Transverse colon (tissue), 3 donors: ENCODE results near the gene SKOR2.

Experiments used
- EP300 ChIP-seq: sonication (generic); formaldehyde crosslinking; IDR thresholded peaks from one replicate; pipeline ENCODE4 v1.6.1; 2017; ENCODE audit warnings: antibody characterized with exemption, low read depth
- POLR2A ChIP-seq: fragments of 450-650 bp; IDR thresholded peaks from one replicate; pipeline ENCODE4 v1.6.1; 2016; ENCODE audit warnings: antibody characterized with exemption, mild to moderate bottlenecking, moderate library complexity
- TF ChIP-seq, protein P1 (sequence below), 5 experiments: fragments of 200-600 bp in 3 of 5; fragments of 450-650 bp in 2 of 5; sonication (generic) in 3 of 5; IDR thresholded peaks; 1 replicate in 2 of 5; 2 replicates in 3 of 5; pipeline ENCODE4 v1.5.1; 2016 to 2017; ENCODE audit warnings: antibody characterized with exemption in 5 of 5, inconsistent platforms in 3 of 5, mild to moderate bottlenecking in 2 of 5, moderate library complexity in 1 of 5

GRCh38 chr18:47184419-47185050 lies 66.9 kb downstream of the SKOR2 start:
- TF ChIP-seq, protein P1, sequence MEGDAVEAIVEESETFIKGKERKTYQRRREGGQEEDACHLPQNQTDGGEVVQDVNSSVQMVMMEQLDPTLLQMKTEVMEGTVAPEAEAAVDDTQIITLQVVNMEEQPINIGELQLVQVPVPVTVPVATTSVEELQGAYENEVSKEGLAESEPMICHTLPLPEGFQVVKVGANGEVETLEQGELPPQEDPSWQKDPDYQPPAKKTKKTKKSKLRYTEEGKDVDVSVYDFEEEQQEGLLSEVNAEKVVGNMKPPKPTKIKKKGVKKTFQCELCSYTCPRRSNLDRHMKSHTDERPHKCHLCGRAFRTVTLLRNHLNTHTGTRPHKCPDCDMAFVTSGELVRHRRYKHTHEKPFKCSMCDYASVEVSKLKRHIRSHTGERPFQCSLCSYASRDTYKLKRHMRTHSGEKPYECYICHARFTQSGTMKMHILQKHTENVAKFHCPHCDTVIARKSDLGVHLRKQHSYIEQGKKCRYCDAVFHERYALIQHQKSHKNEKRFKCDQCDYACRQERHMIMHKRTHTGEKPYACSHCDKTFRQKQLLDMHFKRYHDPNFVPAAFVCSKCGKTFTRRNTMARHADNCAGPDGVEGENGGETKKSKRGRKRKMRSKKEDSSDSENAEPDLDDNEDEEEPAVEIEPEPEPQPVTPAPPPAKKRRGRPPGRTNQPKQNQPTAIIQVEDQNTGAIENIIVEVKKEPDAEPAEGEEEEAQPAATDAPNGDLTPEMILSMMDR (IDR thresholded peaks at IDR 0.05): no peak
- no peak for TF ChIP-seq EP300
- TF ChIP-seq POLR2A: no peak
